Measurements from ENCODE around the gene TRMU. TPM values are rescaled to one million over a fixed set of nuclear protein-coding genes. Genes with fewer than 3 reads are reported as not detected.

Gene TRMU
- total RNA-seq, 1 experiment from 2014 or later, result 73.9 TPM

- intact Hi-C loops (cut with micrococcal nuclease; ENCODE audit: unreplicated experiment), result no loop called here
- peaks cover 16% of the 10 kb centered on the region for H3K9me3 Mint-ChIP-seq (ENCODE audit: unreplicated experiment)
- no TSS peak for BruUV-seq (replicated peaks)
- H3K36me3 Mint-ChIP-seq (ENCODE audit: insufficient read depth, unreplicated experiment), result peaks cover 48% of the 10 kb centered on the region
- peaks cover 6% of the 10 kb centered on the region for H3K9me3 ChIP-seq
- peak overlapping the region; percentile 99 for H3K27ac Mint-ChIP-seq (ENCODE audit: unreplicated experiment)
- H3K4me3 ChIP-seq (ENCODE audit: low read depth, low read length), result no peak overlapping the region
- CTCF ChIA-PET, result no interaction called here
- no peak for TF ChIP-seq CTCF (IDR thresholded peaks at IDR 0.05; ENCODE audit: insufficient read depth in 1 of 2, low read depth in 1 of 2, low read length in 1 of 2, severe bottlenecking in 1 of 2, unreplicated experiment in 1 of 2)
- DNase-seq, result no peak
- H3K4me3 Mint-ChIP-seq (ENCODE audit: unreplicated experiment), result no peak overlapping the region
- peaks cover 40% of the 10 kb centered on the region for H3K4me1 ChIP-seq
- H3K4me1 Mint-ChIP-seq (ENCODE audit: low read depth, unreplicated experiment), result peaks cover 42% of the 10 kb centered on the region
- POLR2A ChIA-PET, result no interaction called here
- no peaks in the 10 kb centered on the region for H3K27me3 Mint-ChIP-seq (ENCODE audit: insufficient read depth, unreplicated experiment)
- H3K27me3 ChIP-seq (replicated peaks; ENCODE audit: control insufficient read depth, insufficient read depth, low read length), result no peaks in the 10 kb centered on the region
- H3K36me3 ChIP-seq (ENCODE audit: control insufficient read depth, insufficient read depth, low read length), result 0 out of 2 replicates have a peak, but pooled peaks cover 2% of the 10 kb centered on the region
Measured at GRCh38 chr22:46381142-46381541, 45.6 kb downstream of the TRMU start.

GRCh38 chr22:46381731-46382130, 46.2 kb downstream of the TRMU start:
- no peak for TF ChIP-seq CTCF (IDR thresholded peaks at IDR 0.05; ENCODE audit: insufficient read depth in 1 of 2, low read depth in 1 of 2, low read length in 1 of 2, severe bottlenecking in 1 of 2, unreplicated experiment in 1 of 2)
- Histone ChIP-seq H3K27me3 (replicated peaks; ENCODE audit: control insufficient read depth, insufficient read depth, low read length) (no peaks in the 10 kb centered on the region), H3K4me3 (ENCODE audit: low read depth, low read length) (no peak overlapping the region), H3K36me3 (ENCODE audit: control insufficient read depth, insufficient read depth, low read length) (0 out of 2 replicates have a peak, but pooled peaks cover 2% of the 10 kb centered on the region), H3K4me1 (peaks cover 40% of the 10 kb centered on the region), H3K9me3 (no peaks in the 10 kb centered on the region; the same call in 1 of the 2 replicates)
- Mint-ChIP-seq H3K9me3 (ENCODE audit: unreplicated experiment) (peaks cover 12% of the 10 kb centered on the region), H3K4me1 (ENCODE audit: low read depth, unreplicated experiment) (peaks cover 39% of the 10 kb centered on the region), H3K27me3 (ENCODE audit: insufficient read depth, unreplicated experiment) (no peaks in the 10 kb centered on the region), H3K27ac (ENCODE audit: unreplicated experiment) (peak overlapping the region; percentile 99), H3K36me3 (ENCODE audit: insufficient read depth, unreplicated experiment) (peaks cover 42% of the 10 kb centered on the region), H3K4me3 (ENCODE audit: unreplicated experiment) (no peak overlapping the region)
- BruUV-seq (replicated peaks), result no TSS peak
- POLR2A ChIA-PET, result no interaction called here
- intact Hi-C loops (cut with micrococcal nuclease; ENCODE audit: unreplicated experiment), result no loop called here
- DNase-seq, result no peak
- CTCF ChIA-PET, result no interaction called here

GRCh38 chr22:46382524-46382923, 47.0 kb downstream of the TRMU start:
- Mint-ChIP-seq H3K36me3 (ENCODE audit: insufficient read depth, unreplicated experiment) (peaks cover 34% of the 10 kb centered on the region), H3K9me3 (ENCODE audit: unreplicated experiment) (peaks cover 4% of the 10 kb centered on the region), H3K4me3 (ENCODE audit: unreplicated experiment) (no peak overlapping the region), H3K27ac (ENCODE audit: unreplicated experiment) (peak overlapping the region; percentile 46), H3K27me3 (ENCODE audit: insufficient read depth, unreplicated experiment) (no peaks in the 10 kb centered on the region), H3K4me1 (ENCODE audit: low read depth, unreplicated experiment) (peaks cover 31% of the 10 kb centered on the region)
- no peaks in the 10 kb centered on the region for H3K9me3 ChIP-seq
- H3K27me3 ChIP-seq (replicated peaks; ENCODE audit: control insufficient read depth, insufficient read depth, low read length), result no peaks in the 10 kb centered on the region
- intact Hi-C loops (cut with micrococcal nuclease; ENCODE audit: unreplicated experiment), result no loop called here
- peaks cover 32% of the 10 kb centered on the region for H3K4me1 ChIP-seq
- H3K36me3 ChIP-seq (ENCODE audit: control insufficient read depth, insufficient read depth, low read length), result 0 out of 2 replicates have a peak, but pooled peaks cover 2% of the 10 kb centered on the region
- H3K4me3 ChIP-seq (ENCODE audit: low read depth, low read length), result no peak overlapping the region
- ChIA-PET POLR2A (no interaction called here), CTCF (no interaction called here)
- no peak for DNase-seq
- no TSS peak for BruUV-seq (replicated peaks)
- no peak for TF ChIP-seq CTCF (IDR thresholded peaks at IDR 0.05; ENCODE audit: insufficient read depth in 1 of 2, low read depth in 1 of 2, low read length in 1 of 2, severe bottlenecking in 1 of 2, unreplicated experiment in 1 of 2)

Measured in Caco-2 (cell line).